Right lobe of liver (tissue), 6 donors: ENCODE results near the gene TNK1. TPM values are rescaled to one million over a fixed set of nuclear protein-coding genes. Genes with fewer than 3 reads are reported as not detected.

ENCODE experiments used
- ATAC-seq, 4 donors: fragments of 200-7000 bp; cut with Tn5 transposase; one replicate each; pipeline ENCODE4 v1.9.1; 2020; ENCODE audit warnings: mild to moderate bottlenecking in 4 of 4, moderate library complexity in 4 of 4
- DNase-seq, 3 donors: peaks; one replicate each; pipeline ENCODE4 v3.0.0-alpha.2; 2020
- H3K27ac ChIP-seq, 3 donors: fragments of 200-600 bp; one replicate each; pipeline ENCODE4 v1.8.0; 2022
- H3K27me3 ChIP-seq, 2 donors: fragments of 200-600 bp; one replicate each; pipeline ENCODE4 v1.8.0; 2022
- H3K36me3 ChIP-seq, 4 donors: fragments of 200-600 bp; sonication (generic) in 1 of 4; one replicate each; pipeline versions ENCODE4 v1.5.1 to v1.8.0; 2017 to 2022; ENCODE audit warnings: control low read depth in 1 of 4
- H3K4me1 ChIP-seq, 4 donors: fragments of 200-600 bp; sonication (generic) in 1 of 4; one replicate each; pipeline versions ENCODE4 v1.5.1 to v1.8.0; 2017 to 2022; ENCODE audit warnings: control low read depth in 1 of 4
- H3K4me3 ChIP-seq, 3 donors: fragments of 200-600 bp; one replicate each; pipeline ENCODE4 v1.8.0; 2022
- H3K9me3 ChIP-seq, 4 donors: fragments of 200-600 bp; sonication (generic) in 1 of 4; one replicate each; pipeline versions ENCODE4 v1.5.1 to v1.8.0; 2017 to 2022; ENCODE audit warnings: control low read depth in 1 of 4
- POLR2A ChIP-seq: fragments of 450-650 bp; IDR thresholded peaks from one replicate; pipeline ENCODE4 v1.6.1; 2017; ENCODE audit warnings: antibody characterized with exemption, mild to moderate bottlenecking
- WGBS: methylation state at CpG from one replicate; pipeline ENCODE4 v1.1.6; 2018; ENCODE audit warnings: low coverage, low lambda C conversion rate; ENCODE audit not compliant: insufficient coverage; ENCODE audit errors: missing lambda C conversion rate; 5-methylcytosine and 5-hydroxymethylcytosine counted together
- intact Hi-C, 2 donors: fragments of 100-400 bp; cut with DNase I; formaldehyde crosslinking; loops; one replicate each; pipeline versions ENCODE4 v1.11.2 to v1.14.1; 2022
- total RNA-seq, 6 experiments: library from RNA; depleted of rRNA in 2 of 6; stranded (reverse); fragments of >200 nt in 2 of 6; fragmentation: NEBNext Ultra II Directional in 3 of 6; extraction: Animal tissue kit (Norgen Biotek cat#: 25700) in 3 of 6; gene quantifications; one replicate each; pipeline versions ENCODE4 v1.1.0 to v1.2.4, GENCODE V29; 2016 to 2023
- TF ChIP-seq, protein P1 (sequence below), 4 donors: fragments of 200-600 bp in 3 of 4; fragments of 450-650 bp in 1 of 4; IDR thresholded peaks; one replicate each; pipeline versions ENCODE4 v1.5.1 to v1.8.0; 2016 to 2022; ENCODE audit warnings: antibody characterized with exemption in 4 of 4, mild to moderate bottlenecking in 2 of 4
- donor health status: DM: no; HTN: yes; CAD: no.
- donor health status: DM: no; HTN: no; CAD: no.
- donor health status: DM: no; HTN: no; CAD: no.
- donor health status: DM: no; HTN: yes; CAD: no.
- donor health status: DM: no; HTN: yes; CAD: no.

The TNK1 gene
- total RNA-seq, 6 experiments from 2014 or later, result 2.9 to 5.1 (median 4.0) TPM

DNA sequence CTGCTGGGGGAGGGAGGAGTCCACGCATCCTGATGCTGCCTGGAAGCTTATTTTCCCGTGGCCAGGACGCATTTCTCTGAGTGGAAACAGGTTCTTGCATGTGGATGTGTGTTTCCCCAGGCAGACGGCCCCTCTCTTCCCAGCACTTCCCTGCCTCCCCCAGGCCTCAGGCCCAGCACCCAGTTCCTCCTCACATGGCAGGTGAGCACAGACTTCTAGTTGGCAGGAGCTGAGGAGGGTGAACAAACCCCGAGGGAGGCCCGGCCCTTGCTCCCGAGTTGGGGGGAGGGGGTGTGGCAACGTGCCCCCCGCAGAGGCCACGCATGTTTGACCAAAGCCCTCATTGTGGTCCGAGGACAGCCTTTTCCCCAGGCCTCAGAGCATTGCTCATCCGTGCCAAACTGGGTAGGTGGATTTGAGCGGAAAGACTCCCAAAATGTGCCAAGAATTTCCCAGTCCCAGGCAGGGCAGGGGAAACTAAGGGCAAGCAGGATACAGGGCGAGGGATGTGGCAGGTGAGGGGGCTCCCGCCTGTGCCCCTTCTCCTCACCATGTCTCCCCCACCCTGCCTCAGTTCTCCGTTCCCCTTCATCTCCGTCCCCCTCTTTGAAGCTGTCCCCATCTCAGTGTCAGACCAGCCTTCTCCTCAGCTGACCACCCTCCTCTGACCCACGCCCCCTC is 37.7 kb downstream of the TNK1 start:
- Histone ChIP-seq H3K27me3 (no peaks in the 10 kb centered on the region), H3K4me1 (no peaks in the 10 kb centered on the region), H3K9me3 (no peaks in the 10 kb centered on the region), H3K27ac (no peak overlapping the region), H3K36me3 (no peaks in the 10 kb centered on the region), H3K4me3 (no peak overlapping the region)
- ATAC-seq (no peak), DNase-seq (no peak)
- 56% methylated on average over 10 of the region's 18 CpGs for WGBS
- TF ChIP-seq POLR2A, result no peak
- TF ChIP-seq, protein P1, sequence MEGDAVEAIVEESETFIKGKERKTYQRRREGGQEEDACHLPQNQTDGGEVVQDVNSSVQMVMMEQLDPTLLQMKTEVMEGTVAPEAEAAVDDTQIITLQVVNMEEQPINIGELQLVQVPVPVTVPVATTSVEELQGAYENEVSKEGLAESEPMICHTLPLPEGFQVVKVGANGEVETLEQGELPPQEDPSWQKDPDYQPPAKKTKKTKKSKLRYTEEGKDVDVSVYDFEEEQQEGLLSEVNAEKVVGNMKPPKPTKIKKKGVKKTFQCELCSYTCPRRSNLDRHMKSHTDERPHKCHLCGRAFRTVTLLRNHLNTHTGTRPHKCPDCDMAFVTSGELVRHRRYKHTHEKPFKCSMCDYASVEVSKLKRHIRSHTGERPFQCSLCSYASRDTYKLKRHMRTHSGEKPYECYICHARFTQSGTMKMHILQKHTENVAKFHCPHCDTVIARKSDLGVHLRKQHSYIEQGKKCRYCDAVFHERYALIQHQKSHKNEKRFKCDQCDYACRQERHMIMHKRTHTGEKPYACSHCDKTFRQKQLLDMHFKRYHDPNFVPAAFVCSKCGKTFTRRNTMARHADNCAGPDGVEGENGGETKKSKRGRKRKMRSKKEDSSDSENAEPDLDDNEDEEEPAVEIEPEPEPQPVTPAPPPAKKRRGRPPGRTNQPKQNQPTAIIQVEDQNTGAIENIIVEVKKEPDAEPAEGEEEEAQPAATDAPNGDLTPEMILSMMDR (IDR thresholded peaks at IDR 0.05), result no peak
- intact Hi-C loops, result no loop called here

DNA sequence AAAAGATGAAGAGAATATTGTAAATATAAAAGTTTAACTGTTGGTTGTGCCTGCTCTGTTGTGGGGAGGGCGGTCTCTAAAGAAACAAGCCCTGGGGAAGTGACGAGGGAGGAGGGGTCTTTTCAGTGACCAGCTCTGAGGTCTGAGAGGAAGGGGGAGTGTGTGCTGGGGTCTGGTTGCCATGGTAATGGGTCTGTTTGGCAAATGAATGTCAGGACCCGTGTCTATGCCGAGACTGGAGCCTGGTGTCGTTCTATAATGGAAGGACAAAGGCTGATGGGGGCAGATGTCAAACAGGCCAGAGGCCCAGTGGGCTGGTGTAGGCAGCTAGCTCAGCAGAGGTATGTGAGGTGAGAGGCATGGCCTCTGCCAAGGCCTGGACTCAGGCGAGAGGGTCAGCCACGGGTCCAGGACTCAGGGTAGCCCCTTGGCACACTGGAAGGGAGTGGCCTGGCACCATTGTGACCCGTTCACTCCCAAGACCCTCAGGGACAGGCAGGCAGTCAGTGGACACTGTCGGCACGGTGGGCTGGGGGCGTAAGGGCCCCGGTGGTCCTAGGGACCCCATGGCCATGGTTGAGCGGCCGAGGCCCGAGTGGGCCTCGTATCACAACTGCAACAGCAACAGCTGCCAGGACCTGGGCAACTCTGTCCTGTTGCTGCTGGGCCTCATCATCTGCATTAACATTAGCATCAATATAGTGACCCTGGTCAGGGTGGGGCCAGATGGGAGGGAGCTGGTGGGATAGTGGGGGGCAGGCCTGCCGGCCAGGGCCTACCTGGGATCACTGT is 39.1 kb downstream of the TNK1 start, which contains the start of gene SPEM1:
TSS of gene SPEM1 (plus strand) at position 506 of the 792 bp plus-strand sequence. CDS start at position 567, 61 bp downstream.
- intact Hi-C loops, result no loop called here
- TF ChIP-seq, protein P1 (IDR thresholded peaks at IDR 0.05), result no peak
- no peak for TF ChIP-seq POLR2A
- ATAC-seq (no peak), DNase-seq (no peak)
- Histone ChIP-seq H3K4me1 (no peaks in the 10 kb centered on the region), H3K4me3 (no peak within 1 kb of the TSS), H3K9me3 (no peaks in the 10 kb centered on the region), H3K36me3 (no peaks in the 10 kb centered on the region), H3K27ac (no peak within 1 kb of the TSS), H3K27me3 (no peaks in the 10 kb centered on the region)
- WGBS, result 52% methylated on average over 5 of the region's 17 CpGs

DNA sequence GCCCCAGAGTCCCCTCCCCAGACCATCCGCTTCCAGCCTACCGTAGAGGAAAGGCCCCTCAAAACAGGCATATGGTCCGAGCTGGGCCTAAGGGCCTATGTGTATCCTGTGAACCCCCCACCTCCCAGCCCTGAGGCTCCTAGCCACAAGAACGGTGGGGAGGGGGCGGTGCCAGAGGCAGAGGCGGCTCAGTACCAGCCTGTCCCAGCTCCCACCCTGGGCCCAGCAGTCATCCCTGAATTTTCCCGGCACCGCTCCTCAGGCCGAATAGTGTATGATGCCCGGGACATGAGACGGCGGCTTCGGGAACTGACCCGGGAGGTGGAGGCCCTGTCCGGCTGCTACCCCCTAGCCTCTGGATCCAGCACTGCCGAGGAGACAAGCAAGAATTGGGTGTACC is 40.3 kb downstream of the TNK1 start:
- TF ChIP-seq, protein P1 (IDR thresholded peaks at IDR 0.05), result no peak
- no peak for TF ChIP-seq POLR2A
- H3K4me1 ChIP-seq, result no peaks in the 10 kb centered on the region
- WGBS, result 94% methylated on average over 4 of the region's 16 CpGs
- no peaks in the 10 kb centered on the region for H3K36me3 ChIP-seq
- no peak overlapping the region for H3K27ac ChIP-seq
- no peak overlapping the region for H3K4me3 ChIP-seq
- intact Hi-C loops, result no loop called here
- DNase-seq (no peak), ATAC-seq (no peak)
- no peaks in the 10 kb centered on the region for H3K9me3 ChIP-seq
- no peaks in the 10 kb centered on the region for H3K27me3 ChIP-seq

DNA sequence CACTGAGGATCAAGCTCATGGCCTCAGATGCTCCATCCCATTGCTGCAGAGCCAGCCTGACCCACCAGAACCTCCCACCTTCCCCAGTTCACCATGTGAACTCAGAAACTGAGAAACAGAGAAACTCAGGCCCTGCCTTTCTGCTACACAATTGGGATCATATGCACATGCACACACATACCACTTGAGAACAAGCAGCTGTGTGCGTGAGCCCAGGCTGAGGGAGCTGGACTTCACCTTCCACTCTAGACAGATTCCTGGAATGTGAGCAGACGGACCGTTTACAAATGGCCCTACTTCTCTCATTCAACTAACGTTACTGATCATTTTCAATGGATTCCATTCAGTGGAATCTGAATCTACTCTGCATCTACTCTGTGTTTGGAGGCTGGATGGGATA is 42.8 kb downstream of the TNK1 start:
- Histone ChIP-seq H3K9me3 (no peaks in the 10 kb centered on the region), H3K27ac (no peak overlapping the region), H3K36me3 (no peaks in the 10 kb centered on the region), H3K4me3 (no peak overlapping the region), H3K4me1 (no peaks in the 10 kb centered on the region), H3K27me3 (no peaks in the 10 kb centered on the region)
- TF ChIP-seq POLR2A, result no peak
- TF ChIP-seq, protein P1 (IDR thresholded peaks at IDR 0.05), result no peak
- intact Hi-C loops, result no loop called here
- WGBS, result 79% methylated on average over 4 of the region's 4 CpGs
- ATAC-seq (no peak), DNase-seq (no peak)
